GM19238 (cell line): ENCODE data around the gene GORASP1.
A peak's percentile ranks its signal among the peaks of the same experiment; 100 is the strongest.

ENCODE experiments used
- DNase-seq: peaks from one replicate; pipeline ENCODE4 v3.0.0; 2011; ENCODE audit warnings: low spot score; ENCODE audit not compliant: insufficient read length

GORASP1 gene

GRCh38 chr3:39107388-39108199 lies at the start of gene GORASP1, which contains the start of gene TTC21A:
Gene GORASP1, minus strand, starts transcription at chr3:39107627. Its CDS starts 86 bp downstream, at chr3:39107541.
Gene TTC21A, plus strand, starts transcription at chr3:39107680. Its CDS starts 158 bp downstream, at chr3:39107838.
- DNase-seq = peak; percentile 76

GRCh38 chr3:39156421-39156820 lies 49.0 kb upstream of the GORASP1 start:
- no peak for DNase-seq

GRCh38 chr3:39154280-39155021 lies 47.0 kb upstream of the GORASP1 start:
- DNase-seq = no peak

- DNase-seq = no peak
Measured at GRCh38 chr3:39153977-39154279, 46.5 kb upstream of the GORASP1 start.

GRCh38 chr3:39150803-39151631 lies 43.6 kb upstream of the GORASP1 start:
- no peak for DNase-seq

- DNase-seq = no peak
Measured at GRCh38 chr3:39150148-39150802, 42.8 kb upstream of the GORASP1 start.

- no peak for DNase-seq
Measured at GRCh38 chr3:39149498-39150147, 42.2 kb upstream of the GORASP1 start.

GRCh38 chr3:39149059-39149455 lies 41.6 kb upstream of the GORASP1 start:
- DNase-seq = no peak

GRCh38 chr3:39148435-39149058 lies 41.1 kb upstream of the GORASP1 start:
- DNase-seq = no peak

- peak; percentile 58 for DNase-seq
Measured at GRCh38 chr3:39147711-39148434, 40.4 kb upstream of the GORASP1 start.

GRCh38 chr3:39146611-39147591 lies 39.5 kb upstream of the GORASP1 start:
- no peak for DNase-seq

GRCh38 chr3:39146083-39146501 lies 38.7 kb upstream of the GORASP1 start:
- no peak for DNase-seq

- no peak for DNase-seq
Measured at GRCh38 chr3:39144748-39145380, 37.4 kb upstream of the GORASP1 start.

- no peak for DNase-seq
Measured at GRCh38 chr3:39144095-39144747, 36.8 kb upstream of the GORASP1 start.

- DNase-seq = no peak
Measured at GRCh38 chr3:39143051-39143885, 35.8 kb upstream of the GORASP1 start.

GRCh38 chr3:39142067-39142466 lies 34.6 kb upstream of the GORASP1 start:
- no peak for DNase-seq
